Ovary (tissue), 3 donors: ENCODE results near the gene SLC35A3.
"Not testable (repeated sequence)": the region's sequence is repeated elsewhere in the genome, so short reads cannot be mapped to it uniquely, and the experiment has no call there.

Experiments
- EP300 ChIP-seq: sonication (generic); formaldehyde crosslinking; IDR thresholded peaks from one replicate; pipeline ENCODE4 v1.6.1; 2017; ENCODE audit warnings: antibody characterized with exemption
- POLR2A ChIP-seq: fragments of 450-650 bp; IDR thresholded peaks from one replicate; pipeline ENCODE4 v1.6.1; 2017; ENCODE audit warnings: antibody characterized with exemption, mild to moderate bottlenecking, moderate library complexity
- TF ChIP-seq, protein P1 (sequence below), 3 donors: fragments of 450-650 bp in 2 of 3; fragments of 200-600 bp in 1 of 3; IDR thresholded peaks; one replicate each; pipeline versions ENCODE4 v1.5.1 to v1.8.0; 2016 to 2022; ENCODE audit warnings: antibody characterized with exemption in 3 of 3, mild to moderate bottlenecking in 1 of 3
- donor health status: DM: no; HTN: no; CAD: no.

DNA sequence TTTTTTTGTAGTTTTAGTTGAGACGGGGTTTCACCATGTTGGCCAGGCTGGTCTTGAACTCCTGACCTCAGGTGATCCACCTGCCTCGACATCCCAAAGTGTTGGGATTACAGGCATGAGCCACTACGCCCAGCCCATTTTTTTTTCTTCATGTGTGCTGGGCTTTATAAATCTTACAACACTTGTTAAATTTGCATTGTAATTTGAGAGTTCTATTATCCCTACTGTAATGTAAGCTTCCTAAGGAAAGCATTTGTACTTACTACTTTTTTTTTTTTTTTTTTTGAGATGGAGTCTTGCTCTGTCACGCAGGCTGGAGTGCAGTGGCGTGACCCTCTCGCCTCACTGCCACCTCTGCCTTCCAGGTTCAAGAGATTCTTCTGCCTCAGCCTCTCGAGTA lies 2.3 kb downstream of the SLC35A3 start:
- TF ChIP-seq, protein P1, sequence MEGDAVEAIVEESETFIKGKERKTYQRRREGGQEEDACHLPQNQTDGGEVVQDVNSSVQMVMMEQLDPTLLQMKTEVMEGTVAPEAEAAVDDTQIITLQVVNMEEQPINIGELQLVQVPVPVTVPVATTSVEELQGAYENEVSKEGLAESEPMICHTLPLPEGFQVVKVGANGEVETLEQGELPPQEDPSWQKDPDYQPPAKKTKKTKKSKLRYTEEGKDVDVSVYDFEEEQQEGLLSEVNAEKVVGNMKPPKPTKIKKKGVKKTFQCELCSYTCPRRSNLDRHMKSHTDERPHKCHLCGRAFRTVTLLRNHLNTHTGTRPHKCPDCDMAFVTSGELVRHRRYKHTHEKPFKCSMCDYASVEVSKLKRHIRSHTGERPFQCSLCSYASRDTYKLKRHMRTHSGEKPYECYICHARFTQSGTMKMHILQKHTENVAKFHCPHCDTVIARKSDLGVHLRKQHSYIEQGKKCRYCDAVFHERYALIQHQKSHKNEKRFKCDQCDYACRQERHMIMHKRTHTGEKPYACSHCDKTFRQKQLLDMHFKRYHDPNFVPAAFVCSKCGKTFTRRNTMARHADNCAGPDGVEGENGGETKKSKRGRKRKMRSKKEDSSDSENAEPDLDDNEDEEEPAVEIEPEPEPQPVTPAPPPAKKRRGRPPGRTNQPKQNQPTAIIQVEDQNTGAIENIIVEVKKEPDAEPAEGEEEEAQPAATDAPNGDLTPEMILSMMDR (IDR thresholded peaks at IDR 0.05), result not testable (repeated sequence)
- TF ChIP-seq EP300, POLR2A: not testable (repeated sequence)
